Bronchial epithelial cell (primary cell): ENCODE results near the gene CELSR1. TPM values are rescaled to one million over a fixed set of nuclear protein-coding genes. Genes with fewer than 3 reads are reported as not detected.

ENCODE experiments used
- DNase-seq: peaks from one replicate; pipeline ENCODE4 v3.0.0-alpha.2; 2010; ENCODE audit warnings: low read depth
- FAIRE-seq: peaks from 2 replicates; lab custom pipeline; 2011; peaks lifted over from hg19 to GRCh38; lab: Jason Lieb, UNC
- H3K27me3 ChIP-seq: 2 replicates; pipeline ENCODE4 v1.5.1; 2011; ENCODE audit warnings: low read length; ENCODE audit not compliant: control insufficient read depth, insufficient read depth
- H3K36me3 ChIP-seq: 2 replicates; pipeline ENCODE4 v1.5.1; 2011; ENCODE audit warnings: low read length; ENCODE audit not compliant: control insufficient read depth, insufficient read depth
- H3K4me3 ChIP-seq: 2 replicates; pipeline ENCODE4 v1.5.1; 2011; ENCODE audit warnings: mild to moderate bottlenecking, low read depth, low read length, control low read depth
- CTCF ChIP-seq: IDR thresholded peaks from 2 replicates; pipeline ENCODE4 v1.5.1; 2011; ENCODE audit warnings: mild to moderate bottlenecking, moderate library complexity, low read length, control low read depth, inconsistent platforms; ENCODE audit not compliant: insufficient read depth, severe bottlenecking
- total RNA-seq: library from RNA; depleted of rRNA; stranded (reverse); fragments of >200 nt; gene quantifications from 2 replicates; pipeline ENCODE4 v1.2.1, GENCODE V29; 2014

Gene CELSR1
- total RNA-seq, 1 donor from 2014 or later, result 39.0 TPM

DNA sequence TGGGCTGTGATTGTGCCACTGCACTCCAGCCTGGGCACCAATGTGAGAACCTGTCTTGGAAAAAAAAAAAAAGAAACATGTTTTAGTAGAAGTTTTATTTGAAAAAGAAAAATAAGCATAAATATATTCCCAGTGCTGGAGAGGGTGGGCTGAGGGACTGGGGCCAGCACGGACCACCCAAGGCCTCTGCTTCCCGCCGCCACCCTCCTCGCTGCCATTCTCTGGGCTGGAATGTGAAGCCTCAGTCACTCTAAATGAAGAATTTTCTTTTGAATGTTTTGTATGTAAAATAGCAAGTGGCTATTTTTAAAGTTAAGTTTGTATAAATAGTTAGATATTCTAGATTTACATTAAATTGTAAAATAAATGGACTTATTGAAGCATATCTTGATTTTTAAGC is 207.0 kb downstream of the CELSR1 start:
- Histone ChIP-seq H3K4me3 (no peak overlapping the region), H3K27me3 (no peaks in the 10 kb centered on the region), H3K36me3 (peaks cover 5% of the 10 kb centered on the region)
- DNase-seq, result no peak
- no peak for FAIRE-seq
- no peak for TF ChIP-seq CTCF

DNA sequence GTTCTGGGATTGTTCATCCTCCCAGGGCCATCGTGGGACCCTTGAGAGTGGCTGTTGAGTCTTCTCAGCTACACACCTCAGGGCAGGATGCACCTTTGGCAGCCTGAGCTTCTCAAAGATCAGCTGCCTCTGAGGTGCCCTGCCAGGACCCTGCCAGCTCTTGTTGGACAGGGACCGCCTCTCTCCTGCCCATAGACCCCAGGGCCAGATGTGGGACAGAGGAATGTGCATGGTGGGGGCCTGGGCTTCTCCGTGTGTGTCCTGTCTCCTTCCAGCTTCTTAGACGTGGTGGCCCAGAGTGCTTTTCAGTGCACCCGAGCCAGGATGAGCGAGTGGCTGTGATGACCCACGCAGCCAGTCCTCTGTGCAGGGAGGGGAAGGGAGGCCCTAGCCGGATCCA is 207.8 kb downstream of the CELSR1 start:
- peaks cover 5% of the 10 kb centered on the region for H3K36me3 ChIP-seq
- no peak for FAIRE-seq
- no peaks in the 10 kb centered on the region for H3K27me3 ChIP-seq
- no peak for DNase-seq
- H3K4me3 ChIP-seq, result no peak overlapping the region
- no peak for TF ChIP-seq CTCF

- TF ChIP-seq CTCF, result no peak
- Histone ChIP-seq H3K27me3 (no peaks in the 10 kb centered on the region), H3K36me3 (peaks cover 5% of the 10 kb centered on the region), H3K4me3 (no peak overlapping the region)
- no peak for DNase-seq
- no peak for FAIRE-seq
These were observed 208.6 kb downstream of the CELSR1 start for GRCh38 chr22:46328797-46329196.

GRCh38 chr22:46327691-46328465 is 209.5 kb downstream of the CELSR1 start:
- no peak for FAIRE-seq
- no peak for TF ChIP-seq CTCF
- Histone ChIP-seq H3K36me3 (peaks cover 5% of the 10 kb centered on the region), H3K4me3 (no peak overlapping the region), H3K27me3 (no peaks in the 10 kb centered on the region)
- no peak for DNase-seq

- no peak overlapping the region for H3K4me3 ChIP-seq
- no peaks in the 10 kb centered on the region for H3K27me3 ChIP-seq
- no peak for FAIRE-seq
- no peak for DNase-seq
- no peak for TF ChIP-seq CTCF
- H3K36me3 ChIP-seq, result peaks cover 6% of the 10 kb centered on the region
These were observed 211.2 kb downstream of the CELSR1 start for GRCh38 chr22:46326066-46326680.
